Measurements from ENCODE around the gene SFMBT2. TPM values are rescaled to one million over a fixed set of nuclear protein-coding genes. Genes with fewer than 3 reads are reported as not detected.
"Not testable (repeated sequence)": the region's sequence is repeated elsewhere in the genome, so short reads cannot be mapped to it uniquely, and the experiment has no call there.

SFMBT2 gene
- total RNA-seq, 1 donor from 2014 or later = 14.6 TPM

GRCh38 chr10:7230036-7230435, 180.8 kb downstream of the SFMBT2 start:
- intact Hi-C loops (cut with DNase I) = no loop called here
- ATAC-seq = no peak
- no peak for DNase-seq (ENCODE audit: low spot score)

DNA sequence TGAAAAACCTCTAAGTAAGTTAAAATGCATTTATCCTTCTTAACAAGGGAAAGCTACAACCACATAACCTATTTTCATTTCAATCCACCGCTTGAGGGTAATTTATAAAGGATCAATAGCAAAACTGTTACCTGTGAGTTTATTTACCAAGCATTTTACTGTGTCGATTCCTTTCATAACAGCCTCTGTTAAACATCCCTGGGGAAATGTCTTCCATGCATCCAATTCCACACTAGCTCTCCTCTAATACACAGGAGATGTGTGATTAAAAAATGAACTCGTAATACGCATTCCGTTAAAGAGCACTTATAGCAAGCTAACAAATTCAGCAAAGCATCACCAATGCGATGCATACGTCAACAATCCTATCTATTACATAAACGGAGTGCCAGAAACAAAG, 185.7 kb downstream of the SFMBT2 start:
- intact Hi-C loops (cut with DNase I) = no loop called here
- ATAC-seq (no peak), DNase-seq (ENCODE audit: low spot score) (no peak)

DNA sequence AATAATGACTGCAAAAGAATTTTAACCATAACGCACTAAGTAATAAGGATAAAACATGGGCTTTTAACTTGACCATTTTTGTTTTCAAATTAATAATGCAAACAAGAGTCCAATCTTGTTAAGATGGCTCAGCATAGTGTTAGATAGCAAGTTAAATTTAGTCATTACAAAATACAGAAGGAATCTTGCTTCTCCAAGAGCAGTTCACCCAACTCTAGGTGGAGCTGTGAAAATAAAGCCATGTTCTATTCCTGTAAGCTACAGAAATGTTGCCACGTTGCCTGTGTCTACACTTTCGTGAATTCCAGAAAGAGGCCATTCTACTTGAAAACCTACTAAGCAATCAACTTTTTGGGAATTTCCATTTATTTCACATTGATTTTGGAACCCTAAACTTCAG, 191.9 kb downstream of the SFMBT2 start:
- ATAC-seq (no peak), DNase-seq (ENCODE audit: low spot score) (no peak)
- intact Hi-C loops (cut with DNase I) = no loop called here

DNA sequence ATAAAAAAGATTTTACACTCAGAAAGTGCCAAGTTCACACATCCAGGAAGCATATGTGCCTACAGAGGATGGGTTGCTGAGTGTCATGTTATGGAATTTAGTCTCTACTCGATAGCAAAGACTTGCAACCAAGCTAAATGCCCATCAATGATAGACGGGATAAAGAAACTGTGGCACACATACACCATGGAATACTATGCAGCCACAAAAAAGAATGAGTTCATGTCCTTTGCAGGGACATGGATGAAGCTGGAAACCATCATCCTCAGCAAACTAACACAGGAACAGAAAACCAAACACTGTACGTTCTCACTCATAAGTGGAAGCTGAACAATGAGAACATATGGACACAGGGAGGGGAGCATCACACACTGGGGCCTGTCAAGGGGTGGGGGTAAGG, 198.1 kb downstream of the SFMBT2 start:
- ATAC-seq; intact Hi-C loops (cut with DNase I); DNase-seq (ENCODE audit: low spot score): not testable (repeated sequence)

GRCh38 chr10:7211857-7212577, 198.8 kb downstream of the SFMBT2 start:
- DNase-seq (ENCODE audit: low spot score) (no peak), ATAC-seq (no peak)
- intact Hi-C loops (cut with DNase I) = no loop called here

DNA sequence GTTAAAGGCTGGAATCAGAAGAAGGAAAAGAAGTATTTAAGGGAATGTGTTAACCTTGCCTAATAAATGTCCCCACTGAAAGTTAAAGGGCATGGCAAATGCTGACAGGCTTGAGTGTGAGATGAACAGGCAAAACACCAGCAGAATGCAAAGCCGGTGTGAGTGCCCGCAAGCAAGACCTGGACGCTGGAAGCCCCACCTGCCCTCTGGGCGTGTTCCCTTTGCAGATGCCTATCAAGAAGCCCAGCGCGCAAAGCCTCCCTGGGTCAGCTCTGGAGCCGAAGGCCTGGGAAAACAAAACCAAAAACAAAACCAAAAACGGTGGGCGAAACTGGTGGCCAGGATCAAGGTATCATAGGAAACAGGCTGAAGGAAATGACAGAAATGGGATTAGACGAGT, 200.3 kb downstream of the SFMBT2 start:
- DNase-seq (ENCODE audit: low spot score) (no peak), ATAC-seq (no peak)
- intact Hi-C loops (cut with DNase I) = no loop called here

- ATAC-seq (no peak), DNase-seq (ENCODE audit: low spot score) (no peak)
- intact Hi-C loops (cut with DNase I) = no loop called here
Measured at GRCh38 chr10:7209458-7209857, 201.4 kb downstream of the SFMBT2 start.

GRCh38 chr10:7206412-7207100, 204.3 kb downstream of the SFMBT2 start:
- ATAC-seq = no peak
- DNase-seq (ENCODE audit: low spot score) = no peak
- intact Hi-C loops (cut with DNase I) = no loop called here

DNA sequence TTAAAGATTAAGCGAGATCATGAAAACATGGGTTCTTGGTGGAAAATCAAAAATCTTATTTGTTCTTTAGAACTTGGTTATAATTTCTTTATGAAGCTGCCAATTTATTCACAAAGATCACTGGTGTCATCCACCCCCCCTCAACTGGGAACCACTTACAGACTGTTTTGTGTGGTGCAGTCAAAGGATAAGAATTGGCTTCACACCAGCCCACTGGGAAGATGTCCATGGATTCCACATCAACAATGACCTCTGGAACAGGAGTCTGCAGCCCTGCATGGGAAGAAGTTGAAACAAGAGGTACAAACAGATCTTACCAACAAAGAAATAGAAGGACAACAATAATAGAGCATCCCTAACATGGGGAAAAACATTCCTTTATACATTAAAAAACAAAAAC, 205.2 kb downstream of the SFMBT2 start:
- ATAC-seq (no peak), DNase-seq (ENCODE audit: low spot score) (no peak)
- intact Hi-C loops (cut with DNase I) = no loop called here

DNA sequence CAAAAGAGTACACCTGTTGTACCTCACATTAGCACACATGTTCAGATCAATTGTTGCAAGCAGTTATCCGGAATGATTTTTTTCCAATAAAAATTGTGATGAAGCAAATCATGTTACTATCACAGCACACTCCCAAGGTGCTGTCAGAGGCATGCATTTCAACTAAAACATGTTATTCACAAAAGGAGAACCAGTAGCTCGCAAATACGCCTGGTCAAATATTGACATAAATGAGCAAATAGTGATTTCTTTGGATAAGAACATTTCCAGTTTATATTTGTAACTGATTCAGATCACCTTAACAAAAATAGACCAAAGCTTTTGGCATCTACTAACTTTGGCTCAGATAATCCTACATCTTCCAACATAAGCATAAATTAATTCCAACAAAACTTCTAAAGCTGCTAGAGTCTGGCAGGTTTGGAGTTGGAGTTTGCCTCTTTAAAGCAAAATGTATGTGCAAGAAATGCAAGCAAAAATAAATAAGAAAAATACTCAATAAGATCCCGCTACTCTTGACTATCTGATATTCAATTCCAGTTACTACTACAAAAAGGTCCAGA, 208.0 kb downstream of the SFMBT2 start:
- DNase-seq (ENCODE audit: low spot score) (no peak), ATAC-seq (no peak)
- intact Hi-C loops (cut with DNase I) = no loop called here

DNA sequence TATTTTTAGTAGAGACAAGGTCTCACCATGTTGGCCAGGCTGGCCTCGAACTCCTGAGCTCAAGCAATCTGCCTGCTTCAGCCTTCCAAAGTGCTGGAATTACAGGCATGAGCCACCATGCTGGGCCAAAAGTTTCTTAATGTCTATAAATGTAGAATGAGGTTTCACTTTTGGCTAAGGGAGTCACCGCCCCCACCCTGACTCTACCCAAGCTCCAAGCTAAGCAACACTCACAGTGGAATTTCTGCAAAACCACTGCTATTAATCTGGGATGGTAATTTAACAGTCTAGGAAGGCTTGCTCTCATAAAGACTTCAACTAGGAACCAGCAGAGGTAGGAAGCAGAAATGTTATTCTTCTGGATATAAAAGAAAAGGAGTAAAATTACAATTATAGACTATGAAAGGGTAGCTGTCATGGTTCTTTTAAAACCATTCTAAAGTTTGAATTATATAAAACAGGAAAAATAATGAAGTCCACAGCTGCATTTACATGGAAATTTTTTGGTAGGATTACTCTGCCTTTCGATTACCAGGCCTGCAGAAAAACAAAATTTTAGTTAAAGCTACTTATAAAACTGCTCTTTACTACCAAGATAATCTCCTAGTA, 211.6 kb downstream of the SFMBT2 start:
- ATAC-seq = no peak
- intact Hi-C loops (cut with DNase I) = no loop called here
- no peak for DNase-seq (ENCODE audit: low spot score)

GRCh38 chr10:7196284-7196683, 214.6 kb downstream of the SFMBT2 start:
- DNase-seq (ENCODE audit: low spot score) = no peak
- intact Hi-C loops (cut with DNase I) = no loop called here
- ATAC-seq = no peak

DNA sequence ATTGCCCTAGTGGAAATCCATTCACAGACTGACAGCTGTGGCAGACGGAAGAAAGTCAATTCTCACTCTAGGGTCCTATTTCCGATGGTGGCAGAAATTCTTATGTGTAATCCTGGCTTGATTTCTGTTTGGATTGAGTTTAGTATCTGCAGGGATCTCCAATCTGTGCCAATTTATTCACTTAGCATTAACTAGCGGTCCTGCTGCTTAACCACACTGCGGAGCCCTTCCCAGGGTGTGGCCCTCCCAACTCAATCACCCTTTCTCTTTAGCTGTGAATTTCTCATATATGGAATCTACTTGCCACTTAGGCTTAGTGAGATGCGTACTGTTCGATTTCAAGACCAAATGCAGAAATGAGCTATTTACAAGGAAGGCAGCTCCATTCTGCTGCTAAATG, 215.7 kb downstream of the SFMBT2 start:
- no peak for DNase-seq (ENCODE audit: low spot score)
- ATAC-seq = no peak
- intact Hi-C loops (cut with DNase I) = no loop called here

GRCh38 chr10:7194571-7194970, 216.3 kb downstream of the SFMBT2 start:
- intact Hi-C loops (cut with DNase I) = no loop called here
- ATAC-seq = no peak
- DNase-seq (ENCODE audit: low spot score) = no peak

GRCh38 chr10:7193369-7193768, 217.5 kb downstream of the SFMBT2 start:
- ATAC-seq (no peak), DNase-seq (ENCODE audit: low spot score) (no peak)
- intact Hi-C loops (cut with DNase I) = no loop called here

- no peak for DNase-seq (ENCODE audit: low spot score)
- intact Hi-C loops (cut with DNase I) = no loop called here
- no peak for ATAC-seq
Measured at GRCh38 chr10:7192831-7193361, 217.9 kb downstream of the SFMBT2 start.

DNA sequence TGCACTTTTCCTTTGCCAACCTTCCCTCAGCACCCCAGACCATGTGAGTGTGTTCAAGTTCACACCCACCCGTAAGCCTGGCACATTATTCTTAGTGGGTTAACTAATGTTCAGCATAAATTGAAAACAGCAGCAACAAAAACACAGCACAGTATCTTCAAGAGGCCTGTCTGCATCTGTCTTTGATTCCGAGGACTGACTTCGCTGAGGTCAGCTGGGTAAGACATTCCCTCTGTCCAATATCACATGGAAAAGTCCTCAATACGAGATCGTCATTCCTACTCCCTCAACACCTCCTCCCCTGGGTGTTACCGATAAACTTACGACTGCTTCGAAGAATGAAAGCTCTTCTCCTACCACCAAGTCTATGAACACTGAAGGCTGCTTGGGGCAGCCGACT, 218.8 kb downstream of the SFMBT2 start:
- intact Hi-C loops (cut with DNase I) = no loop called here
- DNase-seq (ENCODE audit: low spot score) (no peak), ATAC-seq (no peak)

DNA sequence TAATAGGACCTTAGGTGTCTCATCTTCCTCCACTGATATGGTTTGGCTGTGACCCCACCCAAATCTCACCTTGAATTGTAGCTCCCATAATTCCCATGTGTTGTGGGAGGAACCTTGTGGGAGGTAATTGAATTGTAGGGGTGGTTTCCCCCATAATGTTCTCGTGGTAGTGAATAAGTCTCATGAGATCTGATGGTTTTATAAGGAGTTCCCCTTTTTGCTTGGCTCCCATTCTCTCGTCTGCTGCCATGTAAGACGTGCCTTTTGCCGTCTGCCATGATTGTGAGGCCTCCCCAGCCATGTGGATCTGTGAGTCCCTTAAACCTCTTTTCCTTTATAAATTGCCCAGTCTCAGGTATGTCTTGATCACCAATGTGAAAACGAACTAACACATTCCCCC, 220.1 kb downstream of the SFMBT2 start:
- ATAC-seq; intact Hi-C loops (cut with DNase I); DNase-seq (ENCODE audit: low spot score): not testable (repeated sequence)

GRCh38 chr10:7189909-7190308, 220.9 kb downstream of the SFMBT2 start:
- intact Hi-C loops (cut with DNase I) = no loop called here
- ATAC-seq (no peak), DNase-seq (ENCODE audit: low spot score) (no peak)

Measured in sciatic nerve (tissue), 2 donors.